Glutamatergic neuron (in vitro differentiated cells): ENCODE data around the gene KCNH5. TPM values are rescaled to one million over a fixed set of nuclear protein-coding genes. Genes with fewer than 3 reads are reported as not detected.

Experiments used
- DNase-seq: peaks from one replicate; pipeline ENCODE4 v3.0.0; 2022
- H3K27ac Mint-ChIP-seq: one replicate; pipeline ENCODE4 v1.8.0; 2020; ENCODE audit warnings: mild to moderate bottlenecking, mixed read lengths, inconsistent platforms; ENCODE audit not compliant: unreplicated experiment
- H3K27me3 Mint-ChIP-seq: one replicate; pipeline ENCODE4 v1.8.0; 2020; ENCODE audit warnings: mild to moderate bottlenecking, moderate library complexity, mixed read lengths, inconsistent platforms; ENCODE audit not compliant: unreplicated experiment
- H3K36me3 Mint-ChIP-seq: one replicate; pipeline ENCODE4 v1.8.0; 2020; ENCODE audit warnings: mild to moderate bottlenecking, mixed read lengths, inconsistent platforms; ENCODE audit not compliant: unreplicated experiment
- H3K4me1 Mint-ChIP-seq: one replicate; pipeline ENCODE4 v1.8.0; 2020; ENCODE audit warnings: mild to moderate bottlenecking, low read depth, mixed read lengths, inconsistent platforms; ENCODE audit not compliant: unreplicated experiment
- H3K4me3 Mint-ChIP-seq: one replicate; pipeline ENCODE4 v1.8.0; 2020; ENCODE audit warnings: mild to moderate bottlenecking, mixed read lengths, inconsistent platforms; ENCODE audit not compliant: unreplicated experiment
- H3K9me3 Mint-ChIP-seq: one replicate; pipeline ENCODE4 v1.8.0; 2020; ENCODE audit warnings: mild to moderate bottlenecking, moderate library complexity, mixed read lengths, inconsistent platforms; ENCODE audit not compliant: unreplicated experiment
- total RNA-seq: library from RNA; stranded (reverse); fragmentation: NEBNext Ultra II Directional; extraction: Animal tissue kit (Norgen Biotek cat#: 25700); gene quantifications from one replicate; pipeline ENCODE4 v1.2.1, GENCODE V29; 2021; ENCODE audit not compliant: unreplicated experiment
- TF ChIP-seq, protein P1 (sequence below): fragments of 200-600 bp; sonication (generic); IDR thresholded peaks from one replicate; pipeline ENCODE4 v1.5.0; 2021; ENCODE audit not compliant: partially characterized antibody, unreplicated experiment

KCNH5 gene
- total RNA-seq, 1 donor from 2014 or later, result 0.32 TPM

GRCh38 chr14:62778852-62779251 lies 266.4 kb downstream of the KCNH5 start:
- DNase-seq, result no peak
- peaks cover 10% of the 10 kb centered on the region for H3K27me3 Mint-ChIP-seq
- H3K4me3 Mint-ChIP-seq, result no peak overlapping the region
- H3K4me1 Mint-ChIP-seq, result no peaks in the 10 kb centered on the region
- TF ChIP-seq, protein P1, sequence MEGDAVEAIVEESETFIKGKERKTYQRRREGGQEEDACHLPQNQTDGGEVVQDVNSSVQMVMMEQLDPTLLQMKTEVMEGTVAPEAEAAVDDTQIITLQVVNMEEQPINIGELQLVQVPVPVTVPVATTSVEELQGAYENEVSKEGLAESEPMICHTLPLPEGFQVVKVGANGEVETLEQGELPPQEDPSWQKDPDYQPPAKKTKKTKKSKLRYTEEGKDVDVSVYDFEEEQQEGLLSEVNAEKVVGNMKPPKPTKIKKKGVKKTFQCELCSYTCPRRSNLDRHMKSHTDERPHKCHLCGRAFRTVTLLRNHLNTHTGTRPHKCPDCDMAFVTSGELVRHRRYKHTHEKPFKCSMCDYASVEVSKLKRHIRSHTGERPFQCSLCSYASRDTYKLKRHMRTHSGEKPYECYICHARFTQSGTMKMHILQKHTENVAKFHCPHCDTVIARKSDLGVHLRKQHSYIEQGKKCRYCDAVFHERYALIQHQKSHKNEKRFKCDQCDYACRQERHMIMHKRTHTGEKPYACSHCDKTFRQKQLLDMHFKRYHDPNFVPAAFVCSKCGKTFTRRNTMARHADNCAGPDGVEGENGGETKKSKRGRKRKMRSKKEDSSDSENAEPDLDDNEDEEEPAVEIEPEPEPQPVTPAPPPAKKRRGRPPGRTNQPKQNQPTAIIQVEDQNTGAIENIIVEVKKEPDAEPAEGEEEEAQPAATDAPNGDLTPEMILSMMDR, result no peak
- no peaks in the 10 kb centered on the region for H3K36me3 Mint-ChIP-seq
- no peaks in the 10 kb centered on the region for H3K9me3 Mint-ChIP-seq
- H3K27ac Mint-ChIP-seq, result no peak overlapping the region

GRCh38 chr14:62778310-62778709 lies 266.9 kb downstream of the KCNH5 start:
- no peaks in the 10 kb centered on the region for H3K4me1 Mint-ChIP-seq
- H3K27me3 Mint-ChIP-seq, result peaks cover 10% of the 10 kb centered on the region
- TF ChIP-seq, protein P1, result no peak

GRCh38 chr14:62777510-62777909 lies 267.7 kb downstream of the KCNH5 start:
- no peak overlapping the region for H3K27ac Mint-ChIP-seq
- TF ChIP-seq, protein P1, result no peak
- DNase-seq, result no peak

More at GRCh38 chr14:62778310-62778709, 266.9 kb downstream of the KCNH5 start:
- no peaks in the 10 kb centered on the region for H3K9me3 Mint-ChIP-seq
- DNase-seq, result no peak
- no peak overlapping the region for H3K4me3 Mint-ChIP-seq
- H3K27ac Mint-ChIP-seq, result no peak overlapping the region
- no peaks in the 10 kb centered on the region for H3K36me3 Mint-ChIP-seq

DNA sequence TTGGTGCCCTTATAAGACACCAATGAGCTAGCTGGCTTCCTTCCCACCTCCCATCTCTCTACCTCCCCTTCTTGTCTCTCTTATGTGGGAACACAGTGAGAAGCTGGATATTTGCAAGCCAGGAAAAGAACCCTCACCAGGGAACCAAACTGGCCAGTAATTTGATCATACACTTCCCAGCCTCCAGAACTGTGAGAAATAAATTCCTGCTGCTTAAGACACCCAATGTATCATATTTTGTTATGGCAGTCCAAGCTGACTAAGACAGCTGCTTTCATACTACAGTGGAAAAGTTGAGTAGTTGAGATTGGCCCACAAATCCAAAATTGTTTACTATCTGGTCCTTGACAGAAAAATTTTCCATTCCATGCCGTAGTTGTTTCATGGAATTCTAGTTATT lies 269.0 kb downstream of the KCNH5 start:
- H3K4me1 Mint-ChIP-seq, result no peaks in the 10 kb centered on the region
- no peak for DNase-seq
- TF ChIP-seq, protein P1, result no peak
- no peaks in the 10 kb centered on the region for H3K36me3 Mint-ChIP-seq
- no peaks in the 10 kb centered on the region for H3K9me3 Mint-ChIP-seq
- H3K27me3 Mint-ChIP-seq, result peaks cover 7% of the 10 kb centered on the region
- no peak overlapping the region for H3K27ac Mint-ChIP-seq
- no peak overlapping the region for H3K4me3 Mint-ChIP-seq

More at GRCh38 chr14:62777510-62777909, 267.7 kb downstream of the KCNH5 start:
- H3K36me3 Mint-ChIP-seq, result no peaks in the 10 kb centered on the region
- no peaks in the 10 kb centered on the region for H3K9me3 Mint-ChIP-seq
- peaks cover 10% of the 10 kb centered on the region for H3K27me3 Mint-ChIP-seq
- H3K4me1 Mint-ChIP-seq, result no peaks in the 10 kb centered on the region
- no peak overlapping the region for H3K4me3 Mint-ChIP-seq

DNA sequence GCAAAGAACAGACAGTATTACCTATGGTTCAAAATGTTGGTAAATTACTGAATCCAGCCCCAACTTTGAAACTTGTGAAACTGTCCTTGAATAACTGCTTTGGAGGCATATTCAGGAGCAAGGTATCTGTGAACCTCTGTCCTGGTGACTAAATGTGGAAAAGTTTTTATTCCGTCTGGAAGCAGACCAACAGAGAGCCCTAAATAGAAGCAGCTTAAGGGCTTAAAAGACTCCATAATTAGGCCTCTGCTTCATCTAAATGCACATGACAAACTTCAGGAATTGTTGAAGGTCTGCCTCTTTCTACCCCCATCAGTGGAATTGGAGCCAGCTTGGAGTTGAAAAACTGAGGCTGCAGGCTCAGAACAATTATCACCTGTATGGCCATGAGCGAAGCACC lies 276.5 kb downstream of the KCNH5 start:
- TF ChIP-seq, protein P1, result no peak
- Mint-ChIP-seq H3K27ac (no peak overlapping the region), H3K4me1 (no peaks in the 10 kb centered on the region), H3K27me3 (no peaks in the 10 kb centered on the region), H3K9me3 (no peaks in the 10 kb centered on the region), H3K36me3 (no peaks in the 10 kb centered on the region), H3K4me3 (no peak overlapping the region)
- no peak for DNase-seq
